Naive B cell (primary cell): ENCODE measurements around the gene SMYD1. TPM values are rescaled to one million over a fixed set of nuclear protein-coding genes. Genes with fewer than 3 reads are reported as not detected.

Experiments used
- ATAC-seq, 2 donors: fragments of 150-1000 bp; cut with Tn5 transposase; 2 replicates each; pipeline ENCODE4 v1.10.0; 2021; ENCODE audit warnings: low read depth in 2 of 2, mild to moderate bottlenecking in 2 of 2, moderate library complexity in 2 of 2
- DNase-seq: peaks from one replicate; pipeline ENCODE4 v3.0.0; 2022
- H3K27ac Mint-ChIP-seq, 6 donors: one replicate each; pipeline ENCODE4 v1.8.0; 2020 to 2022; ENCODE audit warnings: mild to moderate bottlenecking in 6 of 6, mixed read lengths in 6 of 6, moderate library complexity in 5 of 6, inconsistent platforms in 2 of 6
- H3K27me3 Mint-ChIP-seq, 3 donors: one replicate each; pipeline ENCODE4 v1.8.0; 2021 to 2022; ENCODE audit warnings: mixed read lengths in 3 of 3, mild to moderate bottlenecking in 1 of 3
- H3K36me3 Mint-ChIP-seq, 2 donors: one replicate each; pipeline ENCODE4 v1.8.0; 2020 to 2022; ENCODE audit warnings: mixed read lengths in 2 of 2, inconsistent platforms in 1 of 2, mild to moderate bottlenecking in 1 of 2
- H3K4me1 Mint-ChIP-seq, 3 donors: one replicate each; pipeline ENCODE4 v1.8.0; 2020 to 2022; ENCODE audit warnings: mixed read lengths in 3 of 3, inconsistent platforms in 1 of 3, mild to moderate bottlenecking in 1 of 3, moderate library complexity in 1 of 3
- H3K4me3 Mint-ChIP-seq, 8 donors: one replicate each; pipeline ENCODE4 v1.8.0; 2020 to 2022; ENCODE audit warnings: mild to moderate bottlenecking in 8 of 8, mixed read lengths in 8 of 8, moderate library complexity in 8 of 8, inconsistent platforms in 2 of 8
- H3K9me3 Mint-ChIP-seq, 7 donors: one replicate each; pipeline ENCODE4 v1.8.0; 2020 to 2022; ENCODE audit warnings: mixed read lengths in 7 of 7, mild to moderate bottlenecking in 5 of 7, inconsistent platforms in 2 of 7, moderate library complexity in 1 of 7
- polyA plus RNA-seq, 6 donors: library from polyadenylated mRNA; unstranded; fragments of 300-500 nt; fragmentation: Illumina TruSeq; gene quantifications; one replicate each; pipeline ENCODE4 v1.2.3, GENCODE V29; 2021; ENCODE audit warnings: low read depth in 6 of 6

SMYD1 gene
- polyA plus RNA-seq, 6 donors from 2014 or later: not detected

DNA sequence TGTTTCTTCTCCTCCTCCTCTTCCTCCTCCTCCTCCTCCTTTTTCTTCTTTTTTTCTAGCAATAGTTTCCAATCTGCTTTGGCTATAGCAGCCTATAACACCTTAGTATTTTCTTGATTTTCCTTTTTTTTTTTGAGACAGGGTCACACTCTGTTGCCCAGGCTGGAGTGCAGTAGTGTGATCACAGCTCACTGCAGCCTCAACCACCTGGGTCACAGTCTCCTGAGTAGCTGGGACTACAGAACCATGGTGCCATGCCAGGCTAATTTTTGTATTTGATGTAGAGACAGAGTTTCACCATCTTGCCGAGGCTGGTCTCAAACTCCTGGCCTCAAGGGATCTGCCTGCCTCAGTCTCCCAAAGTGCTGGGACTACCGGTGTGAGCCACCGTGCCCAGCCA is 91.9 kb downstream of the SMYD1 start:
- H3K4me1 Mint-ChIP-seq: peaks cover 0 to 6% (median 4%) of the 10 kb centered on the region in 3 donors
- no peaks in the 10 kb centered on the region for H3K36me3 Mint-ChIP-seq
- H3K9me3 Mint-ChIP-seq: peaks cover 0 to 2% (median 0%) of the 10 kb centered on the region in 7 donors
- no peak overlapping the region for H3K4me3 Mint-ChIP-seq
- H3K27me3 Mint-ChIP-seq: peaks cover 0 to 5% (median 0%) of the 10 kb centered on the region in 3 donors
- DNase-seq: no peak
- no peak overlapping the region for H3K27ac Mint-ChIP-seq
- ATAC-seq: no peak

DNA sequence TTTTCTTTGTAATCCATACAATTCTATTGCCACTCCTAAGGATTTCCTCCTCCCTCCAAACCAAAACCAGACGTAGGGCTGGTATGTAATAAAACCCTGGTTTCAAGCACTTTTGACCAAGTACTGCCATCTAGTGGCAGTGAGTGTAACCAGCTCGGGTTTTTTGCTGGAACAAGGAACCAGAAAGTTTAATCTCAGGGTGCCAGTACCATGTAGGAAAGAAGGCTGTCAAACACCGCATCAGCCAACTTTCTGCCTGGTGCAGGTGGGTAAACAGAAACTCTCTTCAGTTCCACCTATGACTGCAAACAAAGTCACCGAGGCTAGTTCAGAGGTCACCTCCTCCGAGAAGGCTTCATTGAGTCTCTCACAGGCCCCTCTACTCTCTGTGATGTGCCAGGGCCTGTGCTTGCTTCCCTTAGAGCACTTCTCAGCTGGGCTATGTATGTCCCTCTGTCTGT is 92.4 kb downstream of the SMYD1 start:
- no peaks in the 10 kb centered on the region for H3K36me3 Mint-ChIP-seq
- H3K4me1 Mint-ChIP-seq: peaks cover 0 to 6% (median 4%) of the 10 kb centered on the region in 3 donors
- ATAC-seq (peak; percentile 30 to 67), DNase-seq (peak; percentile 47)
- peak overlapping the region in 1 of 8 donors; percentile 18 for H3K4me3 Mint-ChIP-seq
- H3K27me3 Mint-ChIP-seq: peaks cover 0 to 5% (median 0%) of the 10 kb centered on the region in 3 donors
- H3K27ac Mint-ChIP-seq: no peak overlapping the region
- H3K9me3 Mint-ChIP-seq: peaks cover 0 to 2% (median 0%) of the 10 kb centered on the region in 7 donors

DNA sequence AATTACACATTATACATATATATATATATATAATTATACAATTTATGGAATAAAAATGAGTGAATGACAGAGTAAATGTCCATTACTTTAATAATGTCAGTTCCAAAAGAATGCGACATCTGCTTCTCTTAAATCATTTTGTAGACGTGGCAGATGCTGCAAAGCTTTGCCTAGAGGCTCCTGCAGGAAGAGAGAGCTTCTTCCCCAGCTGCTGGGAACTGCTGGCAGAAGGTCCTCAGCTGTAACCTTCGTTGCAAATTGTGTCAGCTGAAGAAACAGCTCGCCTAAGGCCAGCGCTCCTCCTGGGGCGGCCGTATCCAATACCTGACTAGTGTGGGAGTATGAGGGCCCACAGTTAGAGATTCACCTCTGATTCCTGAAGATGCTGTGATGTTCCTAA is 92.9 kb downstream of the SMYD1 start:
- Mint-ChIP-seq H3K27ac (no peak overlapping the region), H3K4me1 (peaks cover 0 to 6% (median 4%) of the 10 kb centered on the region in 3 donors), H3K36me3 (no peaks in the 10 kb centered on the region), H3K4me3 (no peak overlapping the region), H3K27me3 (peaks cover 0 to 5% (median 0%) of the 10 kb centered on the region in 3 donors), H3K9me3 (peaks cover 0 to 2% (median 0%) of the 10 kb centered on the region in 7 donors)
- DNase-seq: no peak
- no peak for ATAC-seq

DNA sequence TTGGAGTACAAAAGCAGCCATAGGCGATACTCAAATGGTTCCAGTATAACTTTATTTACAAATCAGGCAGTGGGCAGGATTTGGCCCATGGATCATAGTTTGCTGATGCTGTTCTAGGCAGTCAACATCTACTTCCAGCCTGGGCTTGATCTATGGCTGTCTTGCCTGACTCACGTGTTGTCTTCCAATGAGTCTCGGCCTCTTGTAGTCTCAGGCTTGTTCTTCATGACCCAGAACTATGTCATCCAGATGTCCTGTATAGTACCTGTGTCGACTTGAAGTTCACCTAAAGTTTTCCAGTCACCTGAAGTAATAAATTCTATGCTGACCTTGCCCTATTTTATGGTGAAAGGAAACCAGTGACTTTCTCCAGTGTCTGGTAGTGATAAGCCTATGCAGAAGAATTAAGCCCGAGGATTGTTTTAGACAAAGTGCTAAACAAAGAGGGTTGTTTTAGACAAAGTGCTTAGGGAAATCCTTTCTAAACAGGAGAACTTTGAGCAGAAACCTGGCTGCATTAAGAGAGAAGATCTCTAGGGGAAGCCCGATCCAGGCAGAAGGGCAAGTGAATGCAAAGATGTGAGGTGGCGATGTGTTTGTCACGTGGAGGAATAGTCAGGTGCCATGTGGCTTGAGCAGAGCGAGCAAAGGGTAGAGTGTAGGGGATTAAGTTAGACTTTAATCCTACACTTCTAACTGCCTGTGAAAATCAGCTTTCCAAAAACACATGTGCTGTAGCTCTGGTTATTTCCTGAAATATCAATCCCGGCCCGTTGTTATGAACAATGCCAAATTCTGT is 94.0 kb downstream of the SMYD1 start:
- no peak for ATAC-seq
- Mint-ChIP-seq H3K36me3 (no peaks in the 10 kb centered on the region), H3K9me3 (peaks cover 0 to 1% (median 0%) of the 10 kb centered on the region in 7 donors)

More for the DNA sequence above, 94.0 kb downstream of the SMYD1 start:
- DNase-seq: no peak
- peaks cover 0 to 6% (median 4%) of the 10 kb centered on the region in 3 donors for H3K4me1 Mint-ChIP-seq
- H3K4me3 Mint-ChIP-seq: no peak overlapping the region
- no peak overlapping the region for H3K27ac Mint-ChIP-seq
- peaks cover 0 to 5% (median 0%) of the 10 kb centered on the region in 3 donors for H3K27me3 Mint-ChIP-seq

Other genes with a start within 250 kb of the SMYD1 start
- gene RGPD2, start 242.0 kb upstream of the SMYD1 start, polyA plus RNA-seq: 10 to 100 TPM in 1 of 6 donors, 1 to 10 TPM in 4, under 1 TPM in 1; 0.45 to 16.7 (median 5.5) TPM
- gene RNU2-63P, start 51.3 kb upstream of the SMYD1 start, polyA plus RNA-seq: 10 to 100 TPM in 2 of 6 donors, 1 to 10 TPM in 1, not detected in 3; 9.0 to 94.7 (median 34.8) TPM
- 10 to 100 TPM; 35.8 to 75.8 (median 60.9) TPM for gene KRCC1, start 12.0 kb upstream of the SMYD1 start, polyA plus RNA-seq
- not detected for gene FABP1, start 60.2 kb downstream of the SMYD1 start, polyA plus RNA-seq
- gene THNSL2, start 102.5 kb downstream of the SMYD1 start, polyA plus RNA-seq: 1 to 10 TPM in 5 of 6 donors, not detected in 1; 1.1 to 4.3 (median 1.2) TPM